GM10266 (cell line): ENCODE results near the gene SLC24A5.

Experiments used
- DNase-seq: peaks from one replicate; pipeline ENCODE4 v3.0.0; 2012; ENCODE audit errors: extremely low spot score
- CTCF ChIP-seq: IDR thresholded peaks from 2 replicates; pipeline ENCODE4 v1.5.1; 2012; ENCODE audit warnings: mild to moderate bottlenecking, low read depth; ENCODE audit not compliant: control insufficient read depth, insufficient read depth; ENCODE audit errors: missing control alignments

Gene SLC24A5

GRCh38 chr15:48120745-48121144 is at the start of gene SLC24A5:
Gene SLC24A5, plus strand, starts transcription at chr15:48120990. Its CDS starts 55 bp downstream, at chr15:48121045.
- no peak for DNase-seq
- no peak for TF ChIP-seq CTCF

- DNase-seq: no peak
- no peak for TF ChIP-seq CTCF
Observed at GRCh38 chr15:48072941-48073340, 47.8 kb upstream of the SLC24A5 start.

DNA sequence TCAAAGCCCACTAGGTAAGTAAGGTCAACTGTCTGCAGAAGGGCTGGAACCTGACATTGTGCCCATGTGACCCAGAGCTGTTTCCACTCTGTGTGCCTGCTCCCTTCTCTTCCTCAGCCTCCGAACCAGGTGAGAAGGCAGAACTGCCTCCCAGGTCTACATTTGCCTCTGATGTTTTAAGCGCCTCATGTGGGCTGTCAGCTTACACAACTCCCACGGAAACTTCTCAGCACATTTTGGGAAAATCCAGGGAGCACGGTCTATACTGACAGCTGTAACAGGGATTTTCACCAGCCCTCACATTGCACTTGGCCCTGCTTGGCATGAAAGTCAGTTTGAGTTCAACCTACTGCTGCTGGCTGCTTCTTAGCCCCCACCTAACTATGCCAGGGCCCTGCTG is 46.9 kb upstream of the SLC24A5 start:
- DNase-seq: no peak
- no peak for TF ChIP-seq CTCF

DNA sequence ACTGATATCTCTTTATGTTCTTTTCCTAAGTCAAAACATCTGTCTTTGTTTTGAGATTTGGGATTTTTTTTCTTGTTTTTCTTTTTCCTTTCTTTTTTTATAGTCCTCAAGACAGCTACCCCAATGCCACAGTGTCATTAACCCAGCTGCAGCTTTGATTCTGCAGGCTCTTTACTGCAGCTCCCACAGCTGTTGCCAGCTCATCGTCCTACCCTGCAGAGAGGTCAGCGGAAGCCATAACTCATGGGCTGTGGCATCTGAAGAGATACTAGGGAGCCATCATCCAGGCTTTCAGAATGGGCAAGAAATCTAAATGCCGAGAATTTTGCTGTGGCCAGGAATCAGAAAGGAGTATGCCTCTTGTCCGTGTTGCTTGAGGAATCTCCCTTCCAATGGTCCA is 44.3 kb upstream of the SLC24A5 start:
- DNase-seq: no peak
- no peak for TF ChIP-seq CTCF

DNA sequence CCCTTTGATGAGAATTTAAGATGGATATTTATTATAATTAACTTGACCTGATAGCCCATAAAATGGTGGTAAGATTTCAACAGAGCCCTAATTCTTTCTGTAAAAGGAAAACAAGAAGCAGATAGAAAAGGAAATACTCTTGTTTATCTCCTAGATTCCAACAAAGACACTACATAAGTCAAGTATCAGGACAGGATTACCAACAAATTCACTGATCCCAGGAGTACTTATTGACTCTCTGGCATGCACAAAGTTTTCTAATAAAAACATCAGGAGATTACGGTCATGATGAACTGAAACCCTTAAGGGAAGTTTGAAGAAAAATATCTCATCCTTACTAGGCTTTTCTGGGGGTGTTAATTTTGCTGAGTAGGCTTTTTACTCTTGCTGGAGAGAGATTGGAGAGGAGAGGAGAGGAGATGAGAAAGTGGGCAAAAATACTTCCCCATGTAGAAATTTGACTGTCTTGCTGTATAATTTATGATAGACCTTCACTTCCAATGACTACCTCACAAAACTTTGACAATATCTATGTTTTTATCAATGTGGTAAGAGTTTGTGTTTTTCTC is 43.1 kb upstream of the SLC24A5 start:
- DNase-seq: no peak
- TF ChIP-seq CTCF: no peak

GRCh38 chr15:48084759-48085590 is 35.8 kb upstream of the SLC24A5 start:
- peak; percentile 61 for TF ChIP-seq CTCF
- DNase-seq: peak; percentile 24

GRCh38 chr15:48085591-48085930 is 35.2 kb upstream of the SLC24A5 start:
- TF ChIP-seq CTCF: no peak
- no peak for DNase-seq
